SK-N-SH (cell line): ENCODE results near the gene RAPGEF2. TPM values are rescaled to one million over a fixed set of nuclear protein-coding genes. Genes with fewer than 3 reads are reported as not detected.

Experiments
- CTCF ChIA-PET: fragments of 300-600, 350-600 bp; formaldehyde crosslinking; extraction: SDS; loops from one replicate; lab custom pipeline; 2021; lab: Yijun Ruan, JAX
- POLR2A ChIA-PET: fragments of 350-600 bp; sonication (Branson Sonifier 250); formaldehyde crosslinking; extraction: SDS; loops from one replicate; lab custom pipeline; 2020; ENCODE audit warnings: antibody characterized with exemption, inconsistent platforms; lab: Yijun Ruan, JAX
- DNase-seq: peaks from one replicate; pipeline ENCODE4 v3.0.0; 2012
- H2AFZ ChIP-seq: fragments of 200-600 bp; sonication (generic); 2 replicates; pipeline ENCODE4 v1.8.1; 2016; ENCODE audit warnings: antibody characterized with exemption, mild to moderate bottlenecking, low read depth
- H3F3A ChIP-seq: fragments of 200-600 bp; sonication (generic); replicated peaks from 2 replicates; pipeline ENCODE3; 2016; ENCODE audit warnings: antibody characterized with exemption, mild to moderate bottlenecking; ENCODE audit not compliant: insufficient read depth
- H3K27ac ChIP-seq, 2 experiments: fragments of 200-500 bp in 1 of 2; fragments of 200-600 bp in 1 of 2; sonication (Bioruptor generic) in 1 of 2; sonication (generic), shearing (Covaris generic) in 1 of 2; 2 replicates each; pipeline versions ENCODE4 v1.5.1 to v1.6.1; 2014 to 2016; ENCODE audit warnings: low read depth in 2 of 2, inconsistent platforms in 1 of 2, low read length in 1 of 2, mild to moderate bottlenecking in 1 of 2, mixed read lengths in 1 of 2
- H3K27me3 ChIP-seq: fragments of 200-600 bp; sonication (generic), shearing (Covaris generic); 2 replicates; pipeline ENCODE4 v1.6.1; 2016; ENCODE audit warnings: mixed run types; ENCODE audit not compliant: insufficient read depth
- H3K36me3 ChIP-seq, 2 experiments: fragments of 200-500 bp in 1 of 2; fragments of 200-600 bp in 1 of 2; sonication (Bioruptor generic) in 1 of 2; sonication (generic) in 1 of 2; replicated peaks in 1 of 2; 2 replicates each; pipeline versions ENCODE3 to v1.5.1; 2014 to 2016; ENCODE audit warnings: low read length in 1 of 2, mild to moderate bottlenecking in 1 of 2; ENCODE audit not compliant: insufficient read depth in 2 of 2, control insufficient read depth in 1 of 2
- H3K4me1 ChIP-seq, 2 experiments: fragments of 200-500 bp in 1 of 2; fragments of 200-600 bp in 1 of 2; sonication (Bioruptor generic) in 1 of 2; sonication (generic), shearing (Covaris generic) in 1 of 2; 2 replicates each; pipeline versions ENCODE4 v1.5.1 to v1.6.1; 2014 to 2016; ENCODE audit warnings: low read depth in 1 of 2, low read length in 1 of 2, mixed run types in 1 of 2; ENCODE audit not compliant: insufficient read depth in 2 of 2, control insufficient read depth in 1 of 2
- H3K4me2 ChIP-seq: fragments of 200-600 bp; sonication (generic), shearing (Covaris generic); 2 replicates; pipeline ENCODE4 v1.6.1; 2017; ENCODE audit warnings: mixed run types
- H3K4me3 ChIP-seq, 2 experiments: fragments of 200-500 bp in 1 of 2; fragments of 200-600 bp in 1 of 2; sonication (Bioruptor generic) in 1 of 2; sonication (generic), shearing (Covaris generic) in 1 of 2; 2 replicates each; pipeline versions ENCODE4 v1.5.1 to v1.8.1; 2014 to 2016; ENCODE audit warnings: low read depth in 2 of 2, inconsistent platforms in 1 of 2, low read length in 1 of 2, mild to moderate bottlenecking in 1 of 2, mixed read lengths in 1 of 2, moderate library complexity in 1 of 2
- H3K79me2 ChIP-seq: fragments of 200-600 bp; sonication (generic); 2 replicates; pipeline ENCODE4 v1.8.1; 2017; ENCODE audit warnings: mild to moderate bottlenecking; ENCODE audit not compliant: insufficient read depth
- H3K9ac ChIP-seq: fragments of 200-600 bp; sonication (generic); 2 replicates; pipeline ENCODE4 v1.6.1; 2017; ENCODE audit warnings: mixed run types
- H3K9me2 ChIP-seq: fragments of 200-600 bp; sonication (generic); 2 replicates; pipeline ENCODE4 v1.6.1; 2017; ENCODE audit warnings: mixed run types
- H3K9me3 ChIP-seq: fragments of 200-600 bp; sonication (generic); 2 replicates; pipeline ENCODE4 v1.6.1; 2017; ENCODE audit warnings: mixed run types, mild to moderate bottlenecking, moderate library complexity
- H4K20me1 ChIP-seq: fragments of 200-600 bp; sonication (generic); 2 replicates; pipeline ENCODE4 v1.6.1; 2017; ENCODE audit warnings: mild to moderate bottlenecking, mixed run types; ENCODE audit not compliant: insufficient read depth
- CHD2 ChIP-seq: fragments of 150-350 bp; IDR thresholded peaks from 2 replicates; pipeline ENCODE4 v1.6.1; 2018; ENCODE audit warnings: low read length; ENCODE audit not compliant: partially characterized antibody
- EZH2phosphoT487 ChIP-seq: fragments of 200-600 bp; sonication (generic); IDR thresholded peaks from 2 replicates; pipeline ENCODE4 v1.6.1; 2017; ENCODE audit warnings: low read depth, mixed run types, mild to moderate bottlenecking, antibody characterized with exemption, moderate library complexity, borderline replicate concordance
- FOSL2 ChIP-seq: IDR thresholded peaks from 2 replicates; pipeline ENCODE4 v1.4.0; 2012; ENCODE audit warnings: low read depth, mild to moderate bottlenecking, moderate library complexity, borderline replicate concordance
- FOXJ3 ChIP-seq: sonication (generic); formaldehyde crosslinking; IDR thresholded peaks from 2 replicates; pipeline ENCODE4 v1.5.1; 2020; ENCODE audit warnings: mild to moderate bottlenecking, missing genetic modification reagents
- FOXM1 ChIP-seq: IDR thresholded peaks from 2 replicates; pipeline ENCODE4 v1.4.0; 2012; ENCODE audit warnings: low read depth, mild to moderate bottlenecking
- GABPA ChIP-seq: IDR thresholded peaks from 2 replicates; pipeline ENCODE4 v1.4.0; 2012; ENCODE audit warnings: low read depth, mild to moderate bottlenecking
- NFIC ChIP-seq: IDR thresholded peaks from 2 replicates; pipeline ENCODE4 v1.4.0; 2012; ENCODE audit warnings: borderline replicate concordance
- NRF1 ChIP-seq: IDR thresholded peaks from 2 replicates; pipeline ENCODE4 v1.6.1; 2012; ENCODE audit warnings: low read depth, mild to moderate bottlenecking, low read length
- RAD21 ChIP-seq: IDR thresholded peaks from 2 replicates; pipeline ENCODE4 v1.6.1; 2012; ENCODE audit warnings: mild to moderate bottlenecking, low read length
- RCOR1 ChIP-seq: fragments of 150-350 bp; IDR thresholded peaks from 2 replicates; pipeline ENCODE4 v1.6.1; 2017; ENCODE audit warnings: antibody characterized with exemption, low read length
- RFX5 ChIP-seq: IDR thresholded peaks from 2 replicates; pipeline ENCODE4 v1.6.1; 2012; ENCODE audit warnings: mild to moderate bottlenecking, improper control_type of control experiment, low read length
- SIN3A ChIP-seq: IDR thresholded peaks from 2 replicates; pipeline ENCODE4 v1.6.1; 2012; ENCODE audit warnings: low read depth, mild to moderate bottlenecking, low read length, moderate library complexity, borderline replicate concordance
- SMC3 ChIP-seq: IDR thresholded peaks from 2 replicates; pipeline ENCODE4 v1.6.1; 2012; ENCODE audit warnings: low read depth, low read length, improper control_type of control experiment
- TAF1 ChIP-seq: IDR thresholded peaks from 2 replicates; pipeline ENCODE4 v1.6.1; 2012; ENCODE audit warnings: low read depth, mild to moderate bottlenecking, low read length, moderate library complexity, borderline replicate concordance
- TCF12 ChIP-seq: IDR thresholded peaks from 2 replicates; pipeline ENCODE4 v1.4.0; 2012
- USF2 ChIP-seq: fragments of 150-350 bp; IDR thresholded peaks from 2 replicates; pipeline ENCODE4 v1.6.1; 2017; ENCODE audit warnings: antibody characterized with exemption, low read length, low read depth, borderline replicate concordance
- YY1 ChIP-seq: IDR thresholded peaks from 2 replicates; pipeline ENCODE4 v1.4.0; 2012; ENCODE audit warnings: low read depth, mild to moderate bottlenecking
- ZBTB33 ChIP-seq: IDR thresholded peaks from 2 replicates; pipeline ENCODE4 v1.4.0; 2012; ENCODE audit warnings: low read depth, borderline replicate concordance
- WGBS: methylation state at CpG from one replicate; pipeline ENCODE4 v1.1.6; 2017; ENCODE audit warnings: low lambda C conversion rate; 5-methylcytosine and 5-hydroxymethylcytosine counted together
- polyA plus RNA-seq, 3 experiments: library from polyadenylated mRNA; depleted of rRNA; stranded (reverse); fragments of >200 nt; gene quantifications; 2 replicates each; pipeline ENCODE4 v1.2.3, GENCODE V29; 2012
- TF ChIP-seq, protein P1 (sequence below): fragments of 200-600 bp; sonication (generic); IDR thresholded peaks from 2 replicates; pipeline ENCODE4 v1.6.1; 2017; ENCODE audit warnings: antibody characterized with exemption, mild to moderate bottlenecking, moderate library complexity

RAPGEF2 gene
- polyA plus RNA-seq, 1 of the 3 experiments (the other 2 are of a cell fraction), result 19.2 TPM

GRCh38 chr4:159121371-159121770, 18.5 kb downstream of the RAPGEF2 start:
- CTCF ChIA-PET, result interaction anchor here (1.2 kb wide), 1 partner anchor 264 kb away, joined by 4 read pairs; no protein-coding TSS in a partner anchor

More at GRCh38 chr4:159121371-159121770, 18.5 kb downstream of the RAPGEF2 start:
- no peak overlapping the region for H3K27ac ChIP-seq
- no peaks in the 10 kb centered on the region for H3K9me3 ChIP-seq
- H2AFZ ChIP-seq, result no peak overlapping the region
- H3K4me1 ChIP-seq, result no peaks in the 10 kb centered on the region; a peak in 1 of 4 replicates
- H3K27me3 ChIP-seq, result no peaks in the 10 kb centered on the region
- H3K4me3 ChIP-seq, result no peak overlapping the region
- peaks cover 48% of the 10 kb centered on the region for H4K20me1 ChIP-seq
- no peak overlapping the region for H3K4me2 ChIP-seq
- peaks cover 90% of the 10 kb centered on the region for H3K79me2 ChIP-seq
- H3K9me2 ChIP-seq, result no peaks in the 10 kb centered on the region
- H3K9ac ChIP-seq, result no peak overlapping the region
- TF ChIP-seq USF2 (no peak), EZH2phosphoT487 (no peak), RAD21 (no peak), RCOR1 (no peak), FOSL2 (no peak), SIN3A (no peak), SMC3 (no peak), GABPA (no peak), FOXM1 (no peak), FOXJ3 (CRISPR knock-in tag) (no peak), TCF12 (no peak), YY1 (no peak), TAF1 (no peak), NFIC (no peak), CHD2 (no peak), RFX5 (no peak), NRF1 (no peak), ZBTB33 (no peak)
- TF ChIP-seq, protein P1, sequence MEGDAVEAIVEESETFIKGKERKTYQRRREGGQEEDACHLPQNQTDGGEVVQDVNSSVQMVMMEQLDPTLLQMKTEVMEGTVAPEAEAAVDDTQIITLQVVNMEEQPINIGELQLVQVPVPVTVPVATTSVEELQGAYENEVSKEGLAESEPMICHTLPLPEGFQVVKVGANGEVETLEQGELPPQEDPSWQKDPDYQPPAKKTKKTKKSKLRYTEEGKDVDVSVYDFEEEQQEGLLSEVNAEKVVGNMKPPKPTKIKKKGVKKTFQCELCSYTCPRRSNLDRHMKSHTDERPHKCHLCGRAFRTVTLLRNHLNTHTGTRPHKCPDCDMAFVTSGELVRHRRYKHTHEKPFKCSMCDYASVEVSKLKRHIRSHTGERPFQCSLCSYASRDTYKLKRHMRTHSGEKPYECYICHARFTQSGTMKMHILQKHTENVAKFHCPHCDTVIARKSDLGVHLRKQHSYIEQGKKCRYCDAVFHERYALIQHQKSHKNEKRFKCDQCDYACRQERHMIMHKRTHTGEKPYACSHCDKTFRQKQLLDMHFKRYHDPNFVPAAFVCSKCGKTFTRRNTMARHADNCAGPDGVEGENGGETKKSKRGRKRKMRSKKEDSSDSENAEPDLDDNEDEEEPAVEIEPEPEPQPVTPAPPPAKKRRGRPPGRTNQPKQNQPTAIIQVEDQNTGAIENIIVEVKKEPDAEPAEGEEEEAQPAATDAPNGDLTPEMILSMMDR, result no peak
- no peak for DNase-seq
- no peaks in the 10 kb centered on the region for H3K36me3 ChIP-seq
- POLR2A ChIA-PET, result no interaction called here
- 95% methylated on average over 2 of the region's 2 CpGs for WGBS
- H3F3A ChIP-seq, result peaks cover 10% of the 10 kb centered on the region
